CD4-positive, alpha-beta T cell treated with Interleukin-17A for 4 hours (primary cell): ENCODE data around the gene UACA.
"Not testable (repeated sequence)": the region's sequence is repeated elsewhere in the genome, so short reads cannot be mapped to it uniquely, and the experiment has no call there.

Experiments used
- DNase-seq: peaks from one replicate; pipeline ENCODE4 v3.0.0-alpha.2; 2020; ENCODE audit warnings: mixed read lengths

Gene UACA

DNA sequence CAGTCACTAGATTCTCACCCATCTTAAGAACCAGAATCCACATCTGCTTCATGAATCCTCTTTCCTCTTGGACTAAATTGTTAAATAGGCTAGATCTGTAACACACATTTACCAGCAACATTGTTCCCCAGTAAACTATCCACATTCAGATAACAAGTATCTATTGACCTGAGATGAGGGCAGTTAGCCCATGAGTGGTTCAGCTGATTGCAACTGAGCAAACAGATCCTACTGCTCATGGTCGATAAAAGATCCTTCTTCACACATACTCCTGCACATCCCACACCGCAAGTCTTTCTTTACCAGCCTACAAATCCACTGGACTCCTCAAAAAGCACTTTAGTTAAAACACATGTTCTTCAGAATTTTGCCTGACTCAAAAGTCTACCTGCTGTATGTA is 59.2 kb downstream of the UACA start:
- DNase-seq, result no peak

DNA sequence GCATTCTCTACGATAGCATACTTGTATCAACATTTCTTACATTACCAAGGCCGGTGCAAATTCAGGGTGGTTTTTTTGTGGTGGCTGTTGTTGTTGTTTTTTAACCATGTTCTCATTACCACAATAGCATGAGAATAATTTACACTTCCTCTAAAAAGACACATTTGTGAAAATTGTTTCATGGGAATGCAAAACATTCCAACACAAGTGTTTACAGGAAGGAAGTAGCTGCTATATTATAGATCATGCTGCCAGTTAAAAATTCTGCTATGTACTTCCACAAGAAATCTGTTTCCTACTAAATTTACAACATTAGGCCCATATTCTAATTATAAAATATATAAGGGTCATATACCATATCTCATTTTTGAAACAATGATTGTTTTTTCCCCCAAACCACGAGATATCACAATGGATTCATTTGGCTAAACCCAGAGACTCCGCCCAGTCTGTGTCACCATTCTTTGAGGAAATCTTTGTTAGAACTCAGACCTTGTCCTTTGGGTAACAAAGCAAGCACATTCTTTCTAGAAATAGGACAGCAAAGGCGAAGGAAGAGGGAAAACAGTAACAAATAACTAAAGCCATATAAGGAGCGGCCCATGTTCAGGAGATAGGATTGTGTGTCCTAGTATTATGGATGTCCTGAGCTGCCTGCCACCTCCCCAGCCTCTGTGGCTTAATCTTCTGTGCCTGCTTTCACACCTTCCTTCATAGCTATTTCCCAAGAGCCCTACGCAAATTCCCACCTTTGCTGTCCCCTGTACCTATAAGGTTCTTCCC is 60.1 kb downstream of the UACA start:
- DNase-seq, result no peak

DNA sequence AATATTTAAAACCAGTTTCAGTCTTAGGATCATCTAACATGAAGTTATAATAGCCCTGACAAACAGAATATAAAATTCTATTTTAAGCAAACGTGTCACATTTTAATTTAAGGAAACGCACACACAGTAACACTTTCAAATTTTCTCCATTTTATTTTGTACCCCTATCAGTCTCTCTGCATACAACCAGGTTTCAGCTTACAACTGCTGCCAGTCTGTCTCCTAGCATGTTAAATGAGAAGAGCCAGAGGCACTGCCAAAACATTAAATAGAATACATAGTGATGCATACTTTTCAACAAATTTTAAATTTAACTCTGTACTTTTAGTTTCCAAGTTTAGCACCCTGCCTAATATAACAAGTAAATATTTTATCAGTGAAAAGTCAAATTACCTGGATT is 60.8 kb downstream of the UACA start:
- no peak for DNase-seq

DNA sequence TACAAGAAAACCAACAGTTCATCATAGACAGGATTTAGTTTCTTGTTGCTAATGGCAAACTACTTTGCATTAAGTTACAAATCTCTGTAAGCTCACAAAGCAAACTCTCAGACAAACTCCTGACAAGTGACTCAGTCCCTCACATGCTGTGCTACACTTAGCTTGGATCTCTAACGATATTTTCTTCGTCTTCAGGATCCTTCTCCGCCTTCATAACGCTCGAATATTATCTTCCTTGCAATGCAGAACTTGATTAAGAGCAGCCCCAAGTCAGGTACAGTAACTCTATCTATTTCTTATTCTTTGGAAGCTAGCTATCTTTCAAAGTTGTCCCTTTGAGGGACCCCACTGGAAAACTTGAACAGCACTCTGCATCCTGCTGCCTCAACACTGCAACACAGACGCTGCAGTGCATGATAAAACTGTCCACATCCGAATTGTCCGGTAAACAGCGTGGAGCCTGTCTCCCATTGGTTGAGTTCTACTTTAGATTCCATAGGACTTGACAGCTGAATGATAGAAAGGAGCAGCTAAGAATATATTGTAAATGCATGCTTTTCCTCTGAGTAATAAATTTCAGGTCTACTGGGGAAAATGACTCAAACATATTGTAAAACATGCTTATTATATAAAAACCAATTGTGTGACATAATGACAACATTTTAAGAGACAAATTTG is 61.3 kb downstream of the UACA start:
- no peak for DNase-seq

DNA sequence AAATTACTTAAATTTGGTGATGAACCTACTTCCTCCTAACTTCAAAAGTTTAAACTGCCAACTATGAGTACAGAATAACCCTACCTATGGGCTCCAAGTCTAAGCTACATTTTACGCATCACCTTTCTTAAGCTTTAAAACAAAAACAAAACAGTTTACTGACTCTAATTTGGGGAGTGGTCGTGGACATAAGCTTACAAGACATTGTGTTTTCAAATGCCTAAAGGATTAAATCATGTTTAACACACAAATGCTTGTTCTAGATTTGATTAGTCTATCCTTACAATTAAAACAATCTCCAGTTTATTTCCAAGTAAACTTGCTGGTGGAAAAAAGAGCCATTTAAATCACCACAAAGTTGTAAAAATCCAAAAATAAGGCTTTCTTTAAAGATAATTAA is 62.2 kb downstream of the UACA start:
- no peak for DNase-seq

DNA sequence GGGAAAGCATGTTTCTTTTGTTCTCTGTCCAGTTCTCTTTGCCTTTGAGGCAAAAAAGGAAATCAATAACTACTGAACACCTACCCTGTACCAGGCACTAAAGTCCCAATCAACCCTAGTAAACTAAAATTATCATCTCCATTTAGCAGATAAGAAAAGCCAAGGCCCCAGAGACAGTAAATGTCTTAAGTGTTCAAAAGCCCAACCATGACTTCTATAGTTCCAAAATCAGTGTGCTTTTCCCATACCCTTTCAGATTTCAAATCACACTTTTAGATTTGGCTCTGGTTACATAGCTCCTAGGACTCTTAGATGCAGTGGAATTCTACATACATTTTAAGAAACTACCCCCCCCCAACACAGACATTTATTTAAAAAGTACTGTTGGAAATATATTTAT is 63.5 kb downstream of the UACA start:
- DNase-seq, result no peak

DNA sequence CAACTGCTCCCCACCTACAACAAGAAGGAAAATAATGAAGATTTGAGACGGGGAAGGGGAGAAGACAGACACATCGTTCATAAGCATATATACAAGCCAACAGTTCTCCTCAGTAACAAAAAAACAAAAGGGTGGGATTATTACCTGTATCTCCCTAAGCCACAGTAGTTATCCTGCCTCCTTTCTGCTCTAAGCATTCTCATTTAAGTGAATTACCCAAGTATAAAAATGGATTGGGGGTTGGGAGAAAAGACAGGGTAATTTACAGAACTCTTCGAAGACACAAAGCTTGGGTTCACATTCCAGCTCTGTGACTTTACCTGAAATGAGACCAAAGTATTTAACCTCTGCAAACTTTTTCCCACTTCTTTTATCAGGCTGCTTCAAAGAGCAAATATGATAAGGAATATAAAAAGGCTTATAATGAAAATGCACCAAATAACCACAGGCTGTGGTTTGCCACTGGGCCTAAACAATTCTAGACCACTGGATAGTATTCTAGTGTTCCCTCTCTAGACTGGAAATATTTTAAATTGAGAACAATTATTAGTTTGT is 64.4 kb downstream of the UACA start:
- no peak for DNase-seq

DNA sequence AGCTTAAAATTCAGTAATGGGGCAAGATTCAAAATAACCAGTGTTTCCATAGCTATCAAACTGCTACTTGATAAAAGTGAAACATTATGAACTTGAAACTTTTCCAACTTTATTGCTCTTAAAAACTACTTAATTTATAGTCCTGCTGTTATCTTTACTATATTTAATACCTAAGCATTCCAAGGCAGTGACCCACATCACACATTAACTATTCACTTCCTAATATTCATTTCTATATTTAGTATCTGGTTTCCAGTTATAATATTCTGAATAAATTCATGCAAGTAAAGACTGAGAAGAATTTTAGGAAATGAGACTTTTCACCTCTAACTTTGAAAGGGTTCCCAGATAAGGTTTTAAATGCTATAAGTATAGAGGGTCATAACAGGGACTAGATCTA is 64.9 kb downstream of the UACA start:
- no peak for DNase-seq

DNA sequence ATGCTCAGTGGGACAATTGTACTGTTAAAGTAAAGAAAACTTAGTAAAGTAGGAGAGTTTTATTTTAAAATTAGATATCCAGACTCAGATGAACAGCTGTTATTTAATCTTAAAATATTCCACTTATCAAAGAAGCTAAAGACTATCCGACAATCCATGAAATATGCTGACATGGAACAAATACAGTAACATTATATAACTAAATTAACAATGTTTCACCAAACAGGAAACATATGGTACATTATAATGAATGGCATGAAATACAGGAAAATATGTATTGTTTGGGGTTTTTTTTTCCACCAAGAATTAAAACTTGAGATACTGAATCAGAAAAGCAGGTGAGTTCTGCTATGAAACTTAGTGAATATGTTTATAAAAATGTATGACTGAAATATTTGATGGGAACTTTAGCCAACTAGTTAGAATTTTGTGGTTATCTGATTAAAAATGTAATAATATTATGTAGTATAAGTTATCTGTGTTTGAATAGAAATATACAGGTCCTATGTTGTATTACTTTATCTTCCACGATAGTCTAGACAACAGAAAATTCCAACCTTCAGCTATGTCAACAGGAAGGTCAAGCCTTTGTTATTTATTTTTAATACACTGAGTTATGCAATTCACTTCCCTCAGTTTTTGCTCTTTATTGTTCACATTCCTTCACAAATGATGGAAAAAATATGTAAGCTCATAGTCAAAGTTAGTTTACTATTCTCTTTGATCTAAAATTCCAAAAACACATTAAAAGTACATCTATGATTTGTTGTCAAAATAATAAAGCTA is 72.7 kb downstream of the UACA start:
- DNase-seq, result no peak

DNA sequence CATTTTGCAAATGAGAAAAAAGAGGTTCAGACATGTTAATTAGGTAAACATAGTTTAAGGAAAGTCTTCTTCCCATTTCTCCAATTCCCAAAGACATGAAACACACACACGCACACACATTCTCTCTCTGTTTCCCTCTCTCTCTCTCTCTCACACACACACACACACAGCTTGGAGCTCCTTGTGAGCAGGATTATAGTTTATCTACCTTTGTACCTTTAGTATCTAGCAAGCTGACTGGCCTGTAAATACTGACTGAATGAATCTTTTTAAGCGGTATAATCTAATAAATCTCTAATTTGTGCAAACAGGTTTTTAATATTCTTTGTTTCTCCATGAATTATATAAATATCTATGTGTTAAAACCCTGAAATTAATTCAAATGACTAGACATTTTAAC is 73.3 kb downstream of the UACA start:
- no peak for DNase-seq

DNA sequence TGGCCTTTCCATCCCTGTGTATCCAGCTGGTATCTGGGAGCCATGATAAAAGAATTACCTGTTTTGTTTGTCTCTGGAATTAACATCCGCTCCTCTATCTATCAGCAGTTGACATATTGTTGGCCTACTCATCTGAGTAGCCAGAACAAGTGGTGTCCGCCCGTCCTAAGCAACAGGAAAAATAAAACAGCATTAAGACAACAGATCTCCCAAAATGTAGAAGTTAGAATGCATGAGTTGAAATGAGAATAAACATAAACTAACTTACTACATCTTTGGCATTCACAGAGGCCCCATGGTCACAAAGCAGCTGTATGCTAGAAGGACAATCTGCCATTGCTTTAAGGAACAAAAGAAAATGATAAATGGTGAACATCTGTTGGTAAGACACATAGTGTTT is 75.9 kb downstream of the UACA start:
- no peak for DNase-seq

DNA sequence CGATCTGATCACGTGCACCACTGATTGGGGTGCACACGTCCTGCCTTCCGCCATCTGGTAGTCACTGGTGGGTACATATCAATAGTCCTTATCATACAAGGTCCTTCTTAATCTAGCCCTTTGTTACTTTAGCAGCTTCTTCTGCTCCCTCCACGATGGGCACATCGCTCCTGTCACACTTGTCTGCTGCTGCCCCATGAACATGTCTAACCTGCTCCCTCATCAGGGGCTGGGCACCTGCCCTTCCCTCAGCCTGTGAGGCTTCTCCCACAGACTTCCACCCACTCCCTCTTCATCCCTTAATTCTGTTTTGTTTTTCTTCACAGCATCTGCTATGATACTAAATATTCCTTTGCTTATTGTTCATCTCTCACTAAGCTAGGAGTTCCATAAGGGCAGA is 82.5 kb downstream of the UACA start:
- no peak for DNase-seq

DNA sequence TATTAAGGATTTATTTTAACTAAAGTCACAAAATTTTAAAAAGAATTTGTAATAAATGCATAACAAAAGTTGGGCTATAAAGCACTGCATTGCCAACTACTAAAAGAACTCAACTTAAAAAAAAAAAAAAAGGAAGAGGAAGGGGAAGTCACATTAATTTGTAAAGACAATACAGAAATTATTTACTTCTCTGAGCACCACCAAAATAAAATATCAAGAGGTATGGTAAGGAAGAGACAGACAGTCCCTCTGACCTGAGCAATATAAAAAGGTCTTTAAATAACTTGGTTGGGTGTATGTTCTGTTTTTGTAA is 83.5 kb downstream of the UACA start:
- no peak for DNase-seq

DNA sequence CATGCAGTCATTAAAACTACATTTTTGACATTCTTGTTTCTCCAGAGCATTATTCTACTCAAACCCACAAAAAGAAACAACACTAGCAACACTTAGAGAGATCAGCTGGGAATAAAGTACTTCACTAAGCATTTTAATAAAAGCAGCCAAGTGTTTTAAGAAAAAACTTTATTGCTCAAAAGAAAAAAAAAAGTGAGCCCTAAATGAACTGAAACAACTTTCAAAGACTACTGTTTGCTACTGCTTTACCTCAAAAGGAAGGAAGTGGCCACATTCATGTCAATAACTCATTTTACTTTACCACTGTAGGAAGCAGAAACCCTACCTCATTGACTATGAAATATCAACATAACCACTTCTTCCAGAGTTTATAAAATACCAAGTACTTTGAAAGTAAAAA is 91.3 kb downstream of the UACA start:
- DNase-seq, result no peak

DNA sequence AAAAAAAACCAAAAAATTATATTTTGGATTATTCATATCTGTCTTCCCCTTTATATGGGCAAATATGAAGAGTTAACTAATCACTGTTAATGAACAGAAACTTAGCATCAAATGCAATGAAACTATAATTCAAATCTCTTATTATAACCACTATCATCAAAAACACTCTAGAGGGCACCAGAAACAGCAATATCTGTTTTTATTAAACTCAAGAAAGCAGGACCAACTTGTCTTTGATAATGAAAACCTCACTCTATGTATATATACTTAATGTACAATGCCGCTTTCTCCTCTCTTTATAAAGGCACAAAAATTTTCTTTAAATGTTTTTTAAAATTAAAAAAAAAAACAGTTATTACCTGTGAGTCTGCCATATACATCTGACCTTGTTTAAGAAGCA is 92.7 kb downstream of the UACA start:
- DNase-seq, result no peak

DNA sequence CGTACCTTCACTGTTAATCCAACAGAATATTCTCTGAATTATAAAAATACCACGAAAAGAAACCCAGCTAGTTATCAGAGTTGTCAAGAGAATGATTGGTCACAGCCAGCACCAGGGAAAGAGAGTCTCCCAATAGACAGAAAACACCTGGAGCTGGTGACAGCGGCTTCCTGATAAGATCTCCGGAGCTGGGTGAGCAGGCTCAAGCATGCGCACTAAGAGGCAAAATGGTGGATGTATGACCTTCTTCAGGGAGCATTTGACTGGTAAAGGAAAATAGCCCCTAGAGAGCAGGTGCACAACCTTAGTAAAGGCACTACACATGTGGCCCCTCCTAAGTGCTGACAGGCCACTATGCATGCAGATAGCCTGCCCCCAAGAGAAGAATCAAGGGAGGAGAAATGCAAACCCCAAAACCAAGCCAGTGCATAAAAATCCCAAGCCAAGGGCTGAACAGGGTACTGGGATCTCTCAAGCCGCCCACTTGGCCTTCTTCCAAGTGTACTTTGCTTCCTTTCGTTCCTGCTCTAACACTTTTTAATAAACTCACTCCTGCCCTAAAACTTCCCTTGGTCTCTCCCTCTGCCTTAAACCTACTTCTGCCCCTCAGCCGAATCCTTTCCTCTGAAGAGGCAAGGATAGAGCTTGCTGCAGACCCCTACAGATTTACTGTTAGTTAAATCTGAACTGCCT is 93.2 kb downstream of the UACA start:
- DNase-seq, result no peak

DNA sequence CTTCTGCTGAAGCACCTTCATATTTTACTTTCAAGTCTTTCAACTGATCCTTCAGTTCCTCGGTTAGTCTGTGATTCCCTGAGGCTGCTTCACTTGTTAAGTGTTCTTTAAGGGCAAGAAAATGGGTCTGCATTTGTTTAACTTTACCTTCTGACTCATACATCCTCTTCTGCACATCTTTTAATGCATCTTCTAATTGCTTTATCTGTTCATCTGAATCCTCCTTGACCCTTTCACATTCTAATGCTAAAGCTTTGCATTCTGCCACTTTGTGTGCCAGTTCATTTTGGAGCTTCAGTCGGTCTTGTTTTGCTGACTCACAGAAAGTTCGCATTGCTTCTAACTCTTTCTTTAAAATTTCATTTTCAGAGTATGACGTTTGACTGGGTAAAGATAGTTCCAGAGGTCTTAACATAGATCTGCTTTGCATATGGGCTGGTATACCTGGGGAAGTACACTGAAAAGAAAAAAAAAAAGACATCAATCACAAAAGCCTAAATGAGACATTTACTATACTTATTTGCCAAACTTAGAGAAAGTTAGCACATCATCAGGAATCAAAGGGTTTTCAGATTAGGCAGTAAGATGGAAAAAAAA is 94.3 kb downstream of the UACA start:
- no peak for DNase-seq

DNA sequence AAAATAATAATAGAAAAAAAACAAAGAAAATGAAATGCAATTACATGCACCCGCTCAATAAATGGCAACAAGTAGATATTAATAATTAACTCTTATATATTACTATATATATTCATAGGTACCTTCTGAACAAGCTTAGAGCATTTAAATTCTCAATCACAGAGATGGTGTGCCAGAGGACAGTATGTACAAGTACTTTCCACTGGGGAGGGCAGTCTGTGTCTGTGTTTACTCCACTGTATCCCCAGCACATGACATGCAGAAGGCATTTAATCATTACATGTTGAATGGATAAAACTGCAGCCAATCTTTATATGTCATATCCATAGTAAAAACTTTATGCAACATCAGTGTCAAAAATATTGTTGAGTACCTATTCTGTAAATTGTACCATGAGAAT is 97.8 kb downstream of the UACA start:
- no peak for DNase-seq

DNA sequence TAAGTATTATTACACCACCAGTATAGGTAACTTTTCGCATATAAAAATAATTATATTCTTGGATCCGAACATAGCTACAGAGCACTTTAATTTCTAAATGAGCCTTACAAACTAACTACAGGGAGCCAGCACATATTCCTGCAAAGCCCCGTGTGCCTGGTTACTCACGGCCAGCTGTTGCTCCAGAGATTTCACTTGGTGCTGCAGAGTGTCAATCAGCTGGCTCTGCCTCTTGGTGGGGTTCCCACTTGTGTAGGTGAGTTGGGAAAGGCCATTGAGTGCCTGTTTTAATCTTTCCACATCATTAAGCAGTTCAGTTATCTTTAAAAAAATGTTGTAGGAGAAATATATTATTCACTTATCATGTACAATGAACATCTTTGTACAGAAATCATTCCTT is 98.9 kb downstream of the UACA start:
- no peak for DNase-seq

DNA sequence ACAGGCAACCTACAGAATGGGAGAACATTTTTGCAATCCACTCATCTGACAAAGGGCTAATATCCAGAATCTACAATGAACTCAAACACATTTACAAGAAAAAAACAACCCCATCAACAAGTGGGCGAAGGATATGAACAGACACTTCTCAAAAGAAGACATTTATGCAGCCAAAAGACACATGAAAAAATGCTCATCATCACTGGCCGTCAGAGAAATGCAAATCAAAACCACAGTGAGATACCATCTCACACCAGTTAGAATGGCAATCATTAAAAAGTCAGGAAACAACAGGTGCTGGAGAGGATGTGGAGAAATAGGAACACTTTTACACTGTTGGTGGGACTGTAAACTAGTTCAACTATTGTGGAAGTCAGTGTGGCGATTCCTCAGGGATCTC is 100.3 kb downstream of the UACA start:
- DNase-seq, result not testable (repeated sequence)

DNA sequence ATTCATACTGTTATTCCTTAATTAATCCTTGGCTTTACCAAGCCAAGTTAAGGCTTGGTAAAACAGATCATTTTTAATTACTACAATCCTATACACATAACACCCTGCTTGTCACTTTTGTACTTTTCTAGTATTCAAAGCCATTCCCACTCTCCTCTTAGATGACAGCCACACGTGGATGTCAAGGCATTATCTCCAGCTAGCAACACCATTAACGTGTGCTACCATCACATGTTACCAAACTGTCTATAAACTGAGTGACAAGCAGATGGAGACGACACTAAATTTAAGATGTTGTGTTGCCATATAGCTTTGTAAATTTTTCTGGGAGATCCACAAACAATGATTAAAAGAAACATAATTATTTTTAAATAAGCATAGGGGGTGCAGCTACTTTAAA is 103.7 kb downstream of the UACA start:
- DNase-seq, result no peak

DNA sequence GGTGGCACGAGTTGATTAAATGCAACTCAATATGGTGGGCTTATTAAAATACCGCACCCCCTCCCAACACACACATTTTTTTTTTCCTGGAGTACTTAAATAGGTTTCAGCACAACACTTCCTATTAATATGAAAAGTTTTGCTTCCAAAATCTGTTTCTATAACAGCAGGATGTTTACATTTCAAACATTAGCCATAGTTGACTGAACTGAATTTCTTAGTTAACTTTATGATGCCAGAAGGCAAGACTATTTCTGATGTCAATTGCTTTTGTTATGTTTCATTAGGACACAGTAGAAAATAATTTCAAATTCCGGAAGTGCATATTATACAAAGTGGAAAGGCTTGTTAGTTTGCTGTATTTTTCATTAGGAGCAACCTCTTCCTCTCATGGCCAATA is 104.7 kb downstream of the UACA start:
- DNase-seq, result no peak

DNA sequence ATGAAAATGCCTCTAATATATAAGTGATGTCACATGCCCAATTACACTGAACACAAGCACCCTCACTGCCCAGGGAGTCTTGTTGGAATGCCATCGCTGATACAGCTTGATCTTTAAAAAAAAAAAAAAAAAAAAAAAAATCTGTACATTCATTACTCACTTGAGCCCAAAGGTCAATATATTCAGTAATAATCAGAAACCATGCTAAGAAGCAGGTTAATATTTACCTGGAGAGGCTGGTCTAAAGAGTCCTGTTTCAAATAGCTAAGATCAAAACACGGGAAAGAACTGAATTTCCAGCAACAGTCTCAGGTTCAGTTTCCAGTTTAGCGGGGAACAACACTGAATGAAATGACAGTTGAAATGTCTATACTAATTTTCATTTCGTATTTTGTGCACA is 109.9 kb downstream of the UACA start:
- no peak for DNase-seq
